Activated T-cell treated with anti-CD3 and anti-CD28 coated beads for 1 hour (primary cell): ENCODE data around the gene MGAT4C.
"Not testable (repeated sequence)": the region's sequence is repeated elsewhere in the genome, so short reads cannot be mapped to it uniquely, and the experiment has no call there.

Experiments
- DNase-seq: peaks from one replicate; pipeline ENCODE4 v3.0.0-alpha.2; 2020; ENCODE audit warnings: low read depth

Gene MGAT4C

GRCh38 chr12:86256163-86256562 lies at the start of gene MGAT4C:
TSS of gene MGAT4C (minus strand) at chr12:86256391.
- DNase-seq = no peak

- DNase-seq = not testable (repeated sequence)
These were observed 40.2 kb upstream of the MGAT4C start for GRCh38 chr12:86296396-86296795.

GRCh38 chr12:86293682-86294240 lies 37.6 kb upstream of the MGAT4C start:
- no peak for DNase-seq

- no peak for DNase-seq
These were observed 36.3 kb upstream of the MGAT4C start for GRCh38 chr12:86292480-86292879.

GRCh38 chr12:86290615-86291014 lies 34.4 kb upstream of the MGAT4C start:
- DNase-seq = no peak

GRCh38 chr12:86286119-86286518 lies 29.9 kb upstream of the MGAT4C start:
- no peak for DNase-seq

- DNase-seq = no peak
These were observed 27.4 kb upstream of the MGAT4C start for GRCh38 chr12:86283620-86284019.

GRCh38 chr12:86275356-86275755 lies 19.2 kb upstream of the MGAT4C start:
- DNase-seq = no peak

GRCh38 chr12:86265329-86265695 lies 9.1 kb upstream of the MGAT4C start:
- DNase-seq = no peak

- DNase-seq = no peak
These were observed 8.5 kb upstream of the MGAT4C start for GRCh38 chr12:86264451-86265328.

GRCh38 chr12:86261578-86261977 lies 5.4 kb upstream of the MGAT4C start:
- no peak for DNase-seq

- no peak for DNase-seq
These were observed 5.0 kb upstream of the MGAT4C start for GRCh38 chr12:86261142-86261541.

- no peak for DNase-seq
These were observed 4.0 kb upstream of the MGAT4C start for GRCh38 chr12:86260183-86260582.

- DNase-seq = no peak
These were observed 943 bp upstream of the MGAT4C start for GRCh38 chr12:86257134-86257533.

- DNase-seq = no peak
These were observed 1.6 kb downstream of the MGAT4C start for GRCh38 chr12:86254399-86255107.

GRCh38 chr12:86249851-86250250 lies 6.3 kb downstream of the MGAT4C start:
- DNase-seq = no peak

GRCh38 chr12:86249276-86249675 lies 6.9 kb downstream of the MGAT4C start:
- no peak for DNase-seq

- DNase-seq = no peak
These were observed 8.3 kb downstream of the MGAT4C start for GRCh38 chr12:86247871-86248270.

- DNase-seq = no peak
These were observed 14.6 kb downstream of the MGAT4C start for GRCh38 chr12:86241600-86241999.

- DNase-seq = no peak
These were observed 21.8 kb downstream of the MGAT4C start for GRCh38 chr12:86234316-86234855.

- no peak for DNase-seq
These were observed 23.1 kb downstream of the MGAT4C start for GRCh38 chr12:86233126-86233525.

GRCh38 chr12:86230516-86231146 lies 25.6 kb downstream of the MGAT4C start:
- DNase-seq = no peak
